ENCODE data around the gene TMEM132A. TPM values are rescaled to one million over a fixed set of nuclear protein-coding genes. Genes with fewer than 3 reads are reported as not detected.
A peak's percentile ranks its signal among the peaks of the same experiment; 100 is the strongest.

TMEM132A gene
- total and polyA plus RNA-seq, 3 experiments from 2014 or later, result 0.68 to 0.73 TPM; not detected in 1

DNA sequence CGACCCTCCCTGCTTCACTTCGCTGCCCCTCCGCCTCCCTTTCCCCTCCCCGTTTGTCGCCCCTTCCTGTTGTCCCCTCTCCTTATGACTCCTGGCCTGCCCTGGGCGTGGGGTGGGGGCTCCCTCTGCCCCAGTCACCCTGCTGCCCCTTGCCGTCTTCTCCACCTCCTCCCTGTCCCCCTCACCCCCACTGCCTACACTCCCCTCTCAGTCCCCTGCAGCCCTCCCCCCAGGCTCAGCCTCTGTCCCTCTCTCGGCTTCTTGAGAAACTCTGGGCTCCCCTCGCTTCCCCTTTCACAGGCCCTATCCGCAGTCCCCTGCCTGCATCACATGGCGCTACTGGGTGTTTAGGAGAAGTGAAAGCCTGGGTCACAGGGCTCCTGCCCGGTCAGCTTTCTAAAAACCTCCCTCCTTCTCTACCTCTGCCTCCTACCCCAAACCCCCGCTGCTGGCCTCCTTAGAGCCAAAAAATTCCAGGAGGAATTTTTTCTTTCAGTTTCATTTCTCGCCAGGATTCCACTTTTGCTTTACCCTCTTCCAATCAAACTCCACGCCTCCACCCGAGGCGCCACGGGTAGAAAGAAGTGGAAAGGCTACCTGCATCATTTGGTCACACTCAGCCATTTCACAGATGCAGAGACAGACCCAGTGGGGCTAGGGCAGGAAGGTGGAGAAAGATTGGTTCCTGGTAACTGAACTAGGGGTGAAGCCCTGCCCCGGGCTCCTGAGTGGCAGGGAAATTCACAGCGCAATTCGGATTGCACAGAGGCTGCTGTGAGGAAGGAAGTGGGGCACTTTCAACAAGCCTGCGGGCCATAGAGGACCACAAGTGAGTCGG lies 27.9 kb downstream of the TMEM132A start, which contains the start of gene SLC15A3:
TSS of gene SLC15A3 (minus strand) at position 273 of the 838 bp plus-strand sequence. CDS start 625 bp downstream, outside the sequence.
- H3K9me3 Mint-ChIP-seq, result no peaks in the 10 kb centered on the region
- H3K27ac Mint-ChIP-seq, result peak within 1 kb of the TSS; percentile 1 to 93 (median 78)
- Histone ChIP-seq H3K9me3 (ENCODE audit: low read length) (no peaks in the 10 kb centered on the region), H3K4me1 (ENCODE audit: insufficient read depth, low read length) (peaks cover 16% of the 10 kb centered on the region), H3K27ac (ENCODE audit: low read depth, low read length) (no peak within 1 kb of the TSS), H3K36me3 (ENCODE audit: insufficient read depth, low read length) (no peaks in the 10 kb centered on the region), H3K4me3 (ENCODE audit: low read length) (peak within 1 kb of the TSS; percentile 69), H3K27me3 (ENCODE audit: insufficient read depth, low read length, poor library complexity, severe bottlenecking) (no peaks in the 10 kb centered on the region)
- DNase-seq, result peak in 2 of 5 donors; percentile 20 to 63
- CTCF ChIA-PET, result no interaction called here
- POLR2A ChIA-PET, result no interaction called here
- H3K4me1 Mint-ChIP-seq, result peaks cover 10 to 21% (median 13%) of the 10 kb centered on the region in 3 donors
- H3K36me3 Mint-ChIP-seq, result no peaks in the 10 kb centered on the region
- peak within 1 kb of the TSS; percentile 55 to 84 (median 78) for H3K4me3 Mint-ChIP-seq
- H3K27me3 Mint-ChIP-seq, result peaks cover 25 to 28% of the 10 kb centered on the region in 2 donors

DNA sequence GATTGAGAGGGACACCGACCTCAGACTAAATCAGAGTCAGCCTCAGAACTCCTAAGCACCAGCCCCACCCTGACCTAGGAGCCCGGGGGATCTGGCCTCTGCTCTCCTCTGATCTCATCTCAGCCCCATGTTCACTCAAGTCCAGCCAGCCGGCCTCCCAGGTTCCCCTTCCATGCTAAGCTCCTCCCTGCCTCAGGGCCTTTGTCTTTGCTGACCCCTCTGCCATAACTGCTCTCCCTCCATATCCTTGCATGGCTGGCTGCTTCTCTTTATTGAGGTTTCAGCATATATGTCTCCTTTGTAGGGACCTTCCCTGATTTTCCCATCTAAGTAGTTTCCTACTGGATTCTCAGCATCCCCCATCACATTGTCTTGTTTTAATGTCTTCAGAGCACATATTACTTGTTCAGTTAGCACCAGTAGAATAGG lies 28.5 kb downstream of the TMEM132A start:
- Histone ChIP-seq H3K9me3 (ENCODE audit: low read length) (no peaks in the 10 kb centered on the region), H3K27ac (ENCODE audit: low read depth, low read length) (no peak overlapping the region), H3K36me3 (ENCODE audit: insufficient read depth, low read length) (no peaks in the 10 kb centered on the region), H3K4me1 (ENCODE audit: insufficient read depth, low read length) (peaks cover 16% of the 10 kb centered on the region), H3K4me3 (ENCODE audit: low read length) (peak overlapping the region; percentile 69), H3K27me3 (ENCODE audit: insufficient read depth, low read length, poor library complexity, severe bottlenecking) (no peaks in the 10 kb centered on the region)
- peak overlapping the region in 6 of 7 donors; percentile 55 to 84 (median 78) for H3K4me3 Mint-ChIP-seq
- ChIA-PET CTCF (interaction anchor here (1.1 kb wide), 1 partner anchor 21 kb away, joined by 3 read pairs; no protein-coding TSS in a partner anchor), POLR2A (no interaction called here)
- H3K27ac Mint-ChIP-seq, result peak overlapping the region in 7 of 8 donors; percentile 1 to 93 (median 64)
- H3K9me3 Mint-ChIP-seq, result no peaks in the 10 kb centered on the region
- DNase-seq, result no peak
- H3K27me3 Mint-ChIP-seq, result peaks cover 25 to 27% of the 10 kb centered on the region in 2 donors
- no peaks in the 10 kb centered on the region for H3K36me3 Mint-ChIP-seq
- peaks cover 10 to 21% (median 13%) of the 10 kb centered on the region in 3 donors for H3K4me1 Mint-ChIP-seq

DNA sequence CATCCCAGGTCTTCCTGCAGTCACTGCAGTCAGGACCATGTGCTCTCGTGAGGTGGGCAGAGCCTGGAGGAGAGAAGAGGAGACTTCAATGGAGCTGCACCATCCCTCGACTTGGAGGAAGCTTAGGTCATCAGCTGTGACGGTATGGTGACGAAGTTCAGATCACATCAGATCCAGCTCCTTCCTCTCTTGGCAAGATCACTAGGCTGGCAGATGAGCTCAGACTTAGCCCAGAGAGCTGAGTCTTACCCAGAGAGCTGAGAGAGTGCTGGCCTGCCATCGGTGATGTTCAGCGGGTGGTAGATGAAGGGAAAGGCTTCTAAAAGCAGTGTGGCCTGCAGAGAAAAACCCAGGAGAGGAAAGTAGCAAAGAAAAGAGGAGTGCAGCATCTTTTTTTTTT lies 29.5 kb downstream of the TMEM132A start:
- Histone ChIP-seq H3K4me1 (ENCODE audit: insufficient read depth, low read length) (peaks cover 16% of the 10 kb centered on the region), H3K9me3 (ENCODE audit: low read length) (no peaks in the 10 kb centered on the region), H3K27me3 (ENCODE audit: insufficient read depth, low read length, poor library complexity, severe bottlenecking) (no peaks in the 10 kb centered on the region), H3K4me3 (ENCODE audit: low read length) (no peak overlapping the region), H3K27ac (ENCODE audit: low read depth, low read length) (no peak overlapping the region), H3K36me3 (ENCODE audit: insufficient read depth, low read length) (no peaks in the 10 kb centered on the region)
- peak overlapping the region in 1 of 8 donors; percentile 37 for H3K27ac Mint-ChIP-seq
- H3K36me3 Mint-ChIP-seq, result no peaks in the 10 kb centered on the region
- H3K9me3 Mint-ChIP-seq, result no peaks in the 10 kb centered on the region
- no peak for DNase-seq
- H3K4me1 Mint-ChIP-seq, result peaks cover 10 to 21% (median 13%) of the 10 kb centered on the region in 3 donors
- ChIA-PET POLR2A (no interaction called here), CTCF (interaction anchor here (0.9 to 1.4 kb wide), 4 partner anchors 11 to 136 kb away, joined by 3 to 4 read pairs (median 4); no protein-coding TSS in a partner anchor)
- no peak overlapping the region for H3K4me3 Mint-ChIP-seq
- peaks cover 19 to 23% of the 10 kb centered on the region in 2 donors for H3K27me3 Mint-ChIP-seq

- H3K9me3 Mint-ChIP-seq, result no peaks in the 10 kb centered on the region
- H3K4me3 Mint-ChIP-seq, result no peak overlapping the region
- no peak overlapping the region for H3K4me3 ChIP-seq (ENCODE audit: low read length)
- no peaks in the 10 kb centered on the region for H3K36me3 Mint-ChIP-seq
- H3K4me1 Mint-ChIP-seq, result peaks cover 10 to 21% (median 13%) of the 10 kb centered on the region in 3 donors
- H3K36me3 ChIP-seq (ENCODE audit: insufficient read depth, low read length), result no peaks in the 10 kb centered on the region
- H3K9me3 ChIP-seq (ENCODE audit: low read length), result no peaks in the 10 kb centered on the region
- peaks cover 18 to 22% of the 10 kb centered on the region in 2 donors for H3K27me3 Mint-ChIP-seq
- H3K27ac ChIP-seq (ENCODE audit: low read depth, low read length), result no peak overlapping the region
- DNase-seq, result no peak
- H3K27me3 ChIP-seq (ENCODE audit: insufficient read depth, low read length, poor library complexity, severe bottlenecking), result no peaks in the 10 kb centered on the region
- POLR2A ChIA-PET, result no interaction called here
- peaks cover 16% of the 10 kb centered on the region for H3K4me1 ChIP-seq (ENCODE audit: insufficient read depth, low read length)
- CTCF ChIA-PET, result interaction anchor here (1.3 to 1.9 kb wide), 3 partner anchors 11 to 17 kb away, joined by 4 read pairs; partner anchors contain the start of gene CD6
- no peak overlapping the region for H3K27ac Mint-ChIP-seq
Measured at GRCh38 chr11:60954421-60954820, 30.2 kb downstream of the TMEM132A start.

DNA sequence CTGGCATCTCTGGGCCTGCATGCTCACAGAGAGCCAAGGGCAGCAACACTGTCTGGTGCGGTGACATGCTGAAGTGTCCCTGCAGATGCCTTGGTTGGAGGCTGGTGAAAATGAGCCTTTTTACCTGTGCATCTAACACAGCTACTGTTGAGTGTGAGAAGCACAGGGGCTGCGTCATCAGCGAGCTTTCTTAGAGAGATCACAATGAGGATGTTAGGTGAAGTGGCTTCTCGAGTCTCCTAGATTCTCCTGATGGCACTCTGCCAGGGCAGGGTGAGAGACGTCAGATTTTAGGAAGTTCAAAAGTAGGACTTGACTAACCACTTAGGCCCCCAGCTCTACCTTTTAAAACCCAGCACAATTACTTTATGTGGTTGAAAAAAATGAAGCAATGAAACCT lies 31.3 kb downstream of the TMEM132A start:
- H3K27ac Mint-ChIP-seq, result peak overlapping the region in 1 of 8 donors; percentile 26
- Histone ChIP-seq H3K9me3 (ENCODE audit: low read length) (no peaks in the 10 kb centered on the region), H3K36me3 (ENCODE audit: insufficient read depth, low read length) (no peaks in the 10 kb centered on the region), H3K27ac (ENCODE audit: low read depth, low read length) (no peak overlapping the region), H3K4me3 (ENCODE audit: low read length) (no peak overlapping the region), H3K4me1 (ENCODE audit: insufficient read depth, low read length) (peaks cover 9% of the 10 kb centered on the region), H3K27me3 (ENCODE audit: insufficient read depth, low read length, poor library complexity, severe bottlenecking) (no peaks in the 10 kb centered on the region)
- no peaks in the 10 kb centered on the region for H3K36me3 Mint-ChIP-seq
- peaks cover 16% of the 10 kb centered on the region in 2 donors for H3K27me3 Mint-ChIP-seq
- DNase-seq, result no peak
- H3K4me3 Mint-ChIP-seq, result no peak overlapping the region
- H3K4me1 Mint-ChIP-seq, result peaks cover 10 to 17% (median 13%) of the 10 kb centered on the region in 3 donors
- H3K9me3 Mint-ChIP-seq, result no peaks in the 10 kb centered on the region
- ChIA-PET CTCF (interaction anchor here (1.9 kb wide), 1 partner anchor 16 kb away, joined by 4 read pairs; the partner anchor contains the start of gene CD6), POLR2A (no interaction called here)

GRCh38 chr11:60957188-60957587 lies 32.9 kb downstream of the TMEM132A start:
- Mint-ChIP-seq H3K4me3 (no peak overlapping the region), H3K27me3 (peaks cover 13 to 19% of the 10 kb centered on the region in 2 donors), H3K9me3 (no peaks in the 10 kb centered on the region), H3K27ac (peak overlapping the region in 2 of 8 donors; percentile 19 to 35), H3K36me3 (no peaks in the 10 kb centered on the region), H3K4me1 (peaks cover 9% of the 10 kb centered on the region in 3 donors)
- H3K4me3 ChIP-seq (ENCODE audit: low read length), result no peak overlapping the region
- H3K27ac ChIP-seq (ENCODE audit: low read depth, low read length), result no peak overlapping the region
- H3K27me3 ChIP-seq (ENCODE audit: insufficient read depth, low read length, poor library complexity, severe bottlenecking), result no peaks in the 10 kb centered on the region
- H3K4me1 ChIP-seq (ENCODE audit: insufficient read depth, low read length), result peaks cover 8% of the 10 kb centered on the region
- DNase-seq, result no peak
- ChIA-PET POLR2A (no interaction called here), CTCF (interaction anchor here (0.7 kb wide), 1 partner anchor 231 kb away, joined by 3 read pairs; no protein-coding TSS in a partner anchor)
- H3K36me3 ChIP-seq (ENCODE audit: insufficient read depth, low read length), result no peaks in the 10 kb centered on the region
- H3K9me3 ChIP-seq (ENCODE audit: low read length), result no peaks in the 10 kb centered on the region

DNA sequence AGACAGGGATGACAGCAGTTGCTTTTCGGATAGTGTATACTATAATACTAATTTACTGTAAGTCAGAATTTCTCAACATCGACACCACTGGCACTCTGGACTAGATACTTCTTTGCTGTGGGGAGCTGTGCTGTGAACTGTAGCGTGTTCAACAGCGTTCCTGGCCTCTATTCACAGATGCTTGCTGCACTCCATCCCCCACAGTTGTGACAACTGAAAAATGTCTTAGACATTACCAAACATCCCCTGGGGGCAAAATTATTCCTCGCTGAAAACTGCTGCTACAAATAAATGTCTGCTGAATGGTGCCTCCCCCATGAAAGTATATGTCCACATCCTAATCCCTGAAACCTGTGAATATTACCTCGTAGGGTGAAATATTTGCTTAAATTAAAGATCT lies 35.2 kb downstream of the TMEM132A start:
- Mint-ChIP-seq H3K27me3 (peaks cover 8 to 13% of the 10 kb centered on the region in 2 donors), H3K27ac (no peak overlapping the region), H3K9me3 (no peaks in the 10 kb centered on the region), H3K36me3 (no peaks in the 10 kb centered on the region), H3K4me1 (no peaks in the 10 kb centered on the region), H3K4me3 (no peak overlapping the region)
- Histone ChIP-seq H3K4me3 (ENCODE audit: low read length) (no peak overlapping the region), H3K9me3 (ENCODE audit: low read length) (no peaks in the 10 kb centered on the region), H3K4me1 (ENCODE audit: insufficient read depth, low read length) (no peaks in the 10 kb centered on the region), H3K36me3 (ENCODE audit: insufficient read depth, low read length) (no peaks in the 10 kb centered on the region), H3K27ac (ENCODE audit: low read depth, low read length) (no peak overlapping the region), H3K27me3 (ENCODE audit: insufficient read depth, low read length, poor library complexity, severe bottlenecking) (no peaks in the 10 kb centered on the region)
- ChIA-PET POLR2A (no interaction called here), CTCF (interaction anchor here (1.9 kb wide), 1 partner anchor 10 kb away, joined by 5 read pairs; no protein-coding TSS in a partner anchor)
- DNase-seq, result no peak

GRCh38 chr11:60960405-60960804 lies 36.1 kb downstream of the TMEM132A start:
- DNase-seq, result no peak
- no peak overlapping the region for H3K27ac ChIP-seq (ENCODE audit: low read depth, low read length)
- Mint-ChIP-seq H3K9me3 (no peaks in the 10 kb centered on the region), H3K27me3 (peaks cover 8 to 13% of the 10 kb centered on the region in 2 donors), H3K27ac (no peak overlapping the region), H3K36me3 (no peaks in the 10 kb centered on the region), H3K4me3 (no peak overlapping the region), H3K4me1 (no peaks in the 10 kb centered on the region)
- ChIA-PET CTCF (interaction anchor here (1.9 kb wide), 1 partner anchor 10 kb away, joined by 5 read pairs; no protein-coding TSS in a partner anchor), POLR2A (interaction anchor here (0.6 kb wide), 1 partner anchor 121 kb away, joined by 3 read pairs; no protein-coding TSS in a partner anchor)
- H3K27me3 ChIP-seq (ENCODE audit: insufficient read depth, low read length, poor library complexity, severe bottlenecking), result no peaks in the 10 kb centered on the region
- H3K4me1 ChIP-seq (ENCODE audit: insufficient read depth, low read length), result no peaks in the 10 kb centered on the region
- H3K36me3 ChIP-seq (ENCODE audit: insufficient read depth, low read length), result no peaks in the 10 kb centered on the region
- no peaks in the 10 kb centered on the region for H3K9me3 ChIP-seq (ENCODE audit: low read length)
- H3K4me3 ChIP-seq (ENCODE audit: low read length), result no peak overlapping the region

All from CD8-positive, alpha-beta memory T cell (primary cell).